ENCODE data around the gene CD276.
A peak's percentile ranks its signal among the peaks of the same experiment; 100 is the strongest.

Gene CD276

DNA sequence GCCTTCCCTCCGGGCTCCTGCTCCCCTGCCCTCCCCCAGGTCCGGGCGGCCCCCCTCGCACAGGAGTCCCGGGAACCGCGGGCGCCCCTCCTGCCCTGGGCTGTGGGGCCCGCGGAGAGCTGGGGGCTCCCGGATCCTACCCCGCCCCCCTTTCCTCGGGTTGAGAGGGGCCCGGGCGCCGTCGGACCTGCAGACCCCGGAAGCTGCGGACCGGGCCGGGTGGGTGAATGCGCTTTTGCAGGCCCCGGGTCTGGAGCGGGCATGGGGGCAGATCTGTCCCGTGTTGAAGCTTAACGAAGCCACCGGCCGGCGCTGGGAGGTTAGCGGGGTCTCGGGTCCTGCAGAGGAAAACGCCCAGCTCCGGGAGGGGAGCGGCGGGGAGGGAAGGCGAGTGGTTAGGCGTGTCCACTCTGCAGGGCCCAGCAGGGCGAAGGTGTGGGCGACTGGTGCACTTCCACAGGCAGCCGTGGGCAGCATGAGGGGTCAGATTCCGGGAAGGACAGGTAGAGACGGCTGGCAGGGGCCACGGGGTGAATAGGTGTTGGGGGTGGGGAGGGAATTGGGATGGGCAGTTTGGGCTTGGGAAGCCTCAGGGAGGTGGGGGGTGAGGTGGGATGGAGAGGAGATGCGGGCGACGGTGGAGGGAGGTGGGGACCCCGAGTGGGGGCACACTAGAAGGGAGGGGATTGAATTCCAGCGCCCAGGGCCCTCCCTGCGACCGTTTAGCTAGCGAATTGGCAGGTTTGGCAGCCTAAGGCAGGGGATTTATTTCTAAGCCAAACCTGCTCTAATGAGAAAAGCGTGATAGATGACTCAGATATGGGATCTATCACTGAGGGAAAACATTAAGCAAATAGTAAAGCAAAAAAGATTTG is 635 bp downstream of the CD276 start:
- no peaks in the 10 kb centered on the region for H3K27me3 ChIP-seq (ENCODE audit: control insufficient read depth, insufficient read depth, low read length)
- peak overlapping the region; percentile 90; the same call in 1 of the 2 replicates for H3K27ac ChIP-seq (ENCODE audit: low read depth, low read length)
- H3K9me3 ChIP-seq (ENCODE audit: control insufficient read depth, insufficient read depth, low read depth, low read length) = no peaks in the 10 kb centered on the region
- H3K9ac ChIP-seq (ENCODE audit: low read length) = peak overlapping the region; percentile 83
- H3K36me3 ChIP-seq (ENCODE audit: control insufficient read depth, insufficient read depth, low read length) = no peaks in the 10 kb centered on the region
- peak overlapping the region; percentile 92 for H3K4me3 ChIP-seq (ENCODE audit: low read depth, low read length)
- peaks cover 29% of the 10 kb centered on the region for H3K4me1 ChIP-seq (ENCODE audit: control insufficient read depth, insufficient read depth, low read length)

DNA sequence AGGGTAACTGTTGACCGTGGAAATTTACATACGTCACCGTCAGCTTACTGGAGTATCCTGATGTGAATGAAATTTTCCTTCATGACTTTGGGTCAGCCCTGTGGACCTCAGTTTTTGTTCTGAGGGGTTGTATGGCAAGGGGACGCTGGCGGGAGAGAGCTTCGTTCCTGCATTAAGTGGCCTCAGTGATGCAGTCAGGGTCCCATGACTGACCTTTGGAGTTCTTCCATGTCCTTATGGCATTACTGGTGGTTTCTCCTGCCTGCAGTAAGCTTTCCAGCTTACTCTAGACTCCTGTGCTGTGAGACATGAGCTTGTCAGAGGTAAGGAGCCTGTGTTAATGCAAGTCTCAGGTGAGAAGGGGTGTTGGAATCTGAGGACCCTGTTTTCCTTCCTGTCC is 1.8 kb downstream of the CD276 start:
- no peaks in the 10 kb centered on the region for H3K27me3 ChIP-seq (ENCODE audit: control insufficient read depth, insufficient read depth, low read length)
- H3K4me3 ChIP-seq (ENCODE audit: low read depth, low read length) = peak overlapping the region; percentile 92; the same call in 1 of the 2 replicates
- no peaks in the 10 kb centered on the region for H3K9me3 ChIP-seq (ENCODE audit: control insufficient read depth, insufficient read depth, low read depth, low read length)
- no peaks in the 10 kb centered on the region for H3K36me3 ChIP-seq (ENCODE audit: control insufficient read depth, insufficient read depth, low read length)
- H3K9ac ChIP-seq (ENCODE audit: low read length) = no peak overlapping the region
- H3K27ac ChIP-seq (ENCODE audit: low read depth, low read length) = no peak overlapping the region
- peaks cover 29% of the 10 kb centered on the region for H3K4me1 ChIP-seq (ENCODE audit: control insufficient read depth, insufficient read depth, low read length)

DNA sequence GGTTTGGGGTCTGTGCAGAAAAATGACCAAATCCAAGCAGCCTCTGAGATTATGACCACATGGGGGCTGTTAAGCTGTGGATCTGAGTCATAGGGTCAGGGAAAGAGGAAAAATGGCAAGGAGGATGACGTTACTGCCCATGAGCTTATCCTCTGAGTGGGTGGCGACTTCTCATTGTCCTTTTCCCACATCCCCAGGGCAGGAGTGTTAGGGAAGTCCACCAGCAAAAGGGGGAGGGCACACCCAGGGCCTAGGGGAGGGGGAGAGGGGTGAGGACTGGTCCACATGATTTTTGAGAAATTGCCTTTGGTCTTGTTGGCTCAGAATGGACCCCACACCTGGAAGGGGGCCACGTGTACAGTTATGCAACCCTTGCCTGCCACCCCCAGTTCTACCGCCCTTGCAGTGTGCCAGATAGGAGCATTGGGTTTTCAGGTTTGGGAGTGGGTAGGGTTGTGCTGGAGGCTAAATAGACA is 2.6 kb downstream of the CD276 start:
- Histone ChIP-seq H3K9me3 (ENCODE audit: control insufficient read depth, insufficient read depth, low read depth, low read length) (no peaks in the 10 kb centered on the region), H3K4me3 (ENCODE audit: low read depth, low read length) (no peak overlapping the region), H3K4me1 (ENCODE audit: control insufficient read depth, insufficient read depth, low read length) (peaks cover 32% of the 10 kb centered on the region), H3K36me3 (ENCODE audit: control insufficient read depth, insufficient read depth, low read length) (no peaks in the 10 kb centered on the region), H3K27ac (ENCODE audit: low read depth, low read length) (no peak overlapping the region), H3K27me3 (ENCODE audit: control insufficient read depth, insufficient read depth, low read length) (no peaks in the 10 kb centered on the region), H3K9ac (ENCODE audit: low read length) (no peak overlapping the region)

DNA sequence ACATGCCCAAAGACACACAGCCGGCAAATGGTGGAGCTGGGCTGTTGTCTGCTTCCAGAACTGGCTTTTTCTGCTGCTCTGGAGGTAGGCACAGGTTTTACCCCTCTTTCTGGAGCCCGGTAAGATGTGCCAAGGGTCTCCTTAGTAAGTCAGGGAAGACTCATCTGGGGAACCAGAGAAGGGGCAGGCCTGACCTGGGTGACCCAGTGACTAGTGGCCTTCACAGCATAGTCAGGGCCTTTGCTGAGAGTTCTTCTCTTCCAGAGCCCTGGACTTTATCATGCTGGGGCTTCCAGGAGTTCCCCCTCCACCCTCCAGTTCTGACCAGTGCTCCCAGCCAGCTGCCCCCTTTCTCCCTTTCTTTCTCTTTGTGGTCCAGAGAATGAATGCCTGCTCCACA is 3.2 kb downstream of the CD276 start:
- H3K4me1 ChIP-seq (ENCODE audit: control insufficient read depth, insufficient read depth, low read length) = peaks cover 34% of the 10 kb centered on the region
- no peaks in the 10 kb centered on the region for H3K36me3 ChIP-seq (ENCODE audit: control insufficient read depth, insufficient read depth, low read length)
- no peak overlapping the region for H3K4me3 ChIP-seq (ENCODE audit: low read depth, low read length)
- no peaks in the 10 kb centered on the region for H3K9me3 ChIP-seq (ENCODE audit: control insufficient read depth, insufficient read depth, low read depth, low read length)
- no peak overlapping the region for H3K27ac ChIP-seq (ENCODE audit: low read depth, low read length)
- H3K27me3 ChIP-seq (ENCODE audit: control insufficient read depth, insufficient read depth, low read length) = no peaks in the 10 kb centered on the region
- no peak overlapping the region for H3K9ac ChIP-seq (ENCODE audit: low read length)

DNA sequence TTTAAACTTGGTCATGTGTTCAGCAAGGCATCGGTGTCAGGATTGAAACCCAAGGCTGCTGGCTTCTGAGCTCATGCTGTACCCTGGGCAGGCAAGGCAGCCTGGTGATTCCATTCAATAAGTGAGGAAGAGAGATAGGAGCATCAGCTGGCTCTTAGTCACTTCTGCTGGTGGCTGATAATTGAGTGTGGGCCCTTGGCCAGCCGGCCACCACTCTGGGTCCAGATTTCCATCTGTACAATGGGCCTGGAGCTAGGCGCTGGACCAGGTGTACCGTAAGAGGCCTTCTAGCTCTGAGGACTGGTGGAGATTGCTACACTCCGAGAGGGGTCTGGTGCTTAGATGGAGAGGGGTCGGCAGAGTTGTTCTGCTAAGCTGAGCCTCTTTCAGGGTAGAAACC is 4.3 kb downstream of the CD276 start:
- no peak overlapping the region for H3K27ac ChIP-seq (ENCODE audit: low read depth, low read length)
- no peaks in the 10 kb centered on the region for H3K36me3 ChIP-seq (ENCODE audit: control insufficient read depth, insufficient read depth, low read length)
- peaks cover 36% of the 10 kb centered on the region for H3K4me1 ChIP-seq (ENCODE audit: control insufficient read depth, insufficient read depth, low read length)
- H3K9ac ChIP-seq (ENCODE audit: low read length) = no peak overlapping the region
- no peaks in the 10 kb centered on the region for H3K27me3 ChIP-seq (ENCODE audit: control insufficient read depth, insufficient read depth, low read length)
- H3K4me3 ChIP-seq (ENCODE audit: low read depth, low read length) = no peak overlapping the region
- no peaks in the 10 kb centered on the region for H3K9me3 ChIP-seq (ENCODE audit: control insufficient read depth, insufficient read depth, low read depth, low read length)

DNA sequence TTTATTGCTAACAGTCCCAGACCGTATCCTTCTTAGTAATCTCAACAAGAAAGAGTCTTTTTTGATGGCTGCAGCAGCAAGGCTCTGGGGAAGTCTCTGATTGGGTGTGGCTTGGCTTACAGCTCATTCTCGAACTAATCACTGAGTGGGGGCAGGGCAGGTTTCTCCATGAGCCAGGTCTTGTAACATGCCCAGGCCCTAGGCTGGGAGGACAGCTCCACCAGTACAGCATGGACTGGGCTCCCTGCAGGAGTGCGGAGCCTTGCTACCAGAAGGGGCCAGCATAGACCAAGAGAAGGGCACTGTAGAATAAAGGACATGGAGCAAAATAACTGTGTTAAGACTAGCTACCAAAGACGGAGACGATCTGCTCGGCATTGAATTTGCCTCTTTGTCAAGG is 7.2 kb downstream of the CD276 start:
- Histone ChIP-seq H3K4me1 (ENCODE audit: control insufficient read depth, insufficient read depth, low read length) (peaks cover 48% of the 10 kb centered on the region), H3K27me3 (ENCODE audit: control insufficient read depth, insufficient read depth, low read length) (no peaks in the 10 kb centered on the region), H3K36me3 (ENCODE audit: control insufficient read depth, insufficient read depth, low read length) (no peaks in the 10 kb centered on the region), H3K27ac (ENCODE audit: low read depth, low read length) (no peak overlapping the region), H3K4me3 (ENCODE audit: low read depth, low read length) (no peak overlapping the region), H3K9ac (ENCODE audit: low read length) (no peak overlapping the region), H3K9me3 (ENCODE audit: control insufficient read depth, insufficient read depth, low read depth, low read length) (no peaks in the 10 kb centered on the region)

DNA sequence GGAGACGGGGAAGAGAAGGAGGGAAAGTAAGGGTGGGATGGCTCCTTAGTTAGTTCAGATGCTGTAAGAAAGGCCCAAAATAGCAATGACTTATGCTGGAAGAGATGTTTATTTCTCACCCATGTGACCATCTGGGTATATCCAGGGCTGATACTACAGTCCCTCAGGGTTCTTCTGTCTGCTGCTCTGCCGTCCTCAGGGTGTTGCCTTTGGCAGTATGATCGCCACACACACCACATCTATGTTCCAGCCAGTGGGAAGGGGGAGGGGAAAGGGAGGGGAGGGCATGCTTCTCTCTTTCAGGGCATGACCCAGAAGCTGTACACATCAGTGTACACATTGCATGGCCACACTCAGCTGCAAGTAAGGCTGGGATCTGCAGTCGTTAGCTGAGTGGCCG is 10.2 kb downstream of the CD276 start:
- H3K4me3 ChIP-seq (ENCODE audit: low read depth, low read length) = no peak overlapping the region
- H3K27me3 ChIP-seq (ENCODE audit: control insufficient read depth, insufficient read depth, low read length) = no peaks in the 10 kb centered on the region
- 0 out of 2 replicates have a peak, but pooled peaks cover 3% of the 10 kb centered on the region for H3K36me3 ChIP-seq (ENCODE audit: control insufficient read depth, insufficient read depth, low read length)
- H3K4me1 ChIP-seq (ENCODE audit: control insufficient read depth, insufficient read depth, low read length) = peaks cover 46% of the 10 kb centered on the region
- H3K9ac ChIP-seq (ENCODE audit: low read length) = no peak overlapping the region
- no peak overlapping the region for H3K27ac ChIP-seq (ENCODE audit: low read depth, low read length)
- no peaks in the 10 kb centered on the region for H3K9me3 ChIP-seq (ENCODE audit: control insufficient read depth, insufficient read depth, low read depth, low read length)

DNA sequence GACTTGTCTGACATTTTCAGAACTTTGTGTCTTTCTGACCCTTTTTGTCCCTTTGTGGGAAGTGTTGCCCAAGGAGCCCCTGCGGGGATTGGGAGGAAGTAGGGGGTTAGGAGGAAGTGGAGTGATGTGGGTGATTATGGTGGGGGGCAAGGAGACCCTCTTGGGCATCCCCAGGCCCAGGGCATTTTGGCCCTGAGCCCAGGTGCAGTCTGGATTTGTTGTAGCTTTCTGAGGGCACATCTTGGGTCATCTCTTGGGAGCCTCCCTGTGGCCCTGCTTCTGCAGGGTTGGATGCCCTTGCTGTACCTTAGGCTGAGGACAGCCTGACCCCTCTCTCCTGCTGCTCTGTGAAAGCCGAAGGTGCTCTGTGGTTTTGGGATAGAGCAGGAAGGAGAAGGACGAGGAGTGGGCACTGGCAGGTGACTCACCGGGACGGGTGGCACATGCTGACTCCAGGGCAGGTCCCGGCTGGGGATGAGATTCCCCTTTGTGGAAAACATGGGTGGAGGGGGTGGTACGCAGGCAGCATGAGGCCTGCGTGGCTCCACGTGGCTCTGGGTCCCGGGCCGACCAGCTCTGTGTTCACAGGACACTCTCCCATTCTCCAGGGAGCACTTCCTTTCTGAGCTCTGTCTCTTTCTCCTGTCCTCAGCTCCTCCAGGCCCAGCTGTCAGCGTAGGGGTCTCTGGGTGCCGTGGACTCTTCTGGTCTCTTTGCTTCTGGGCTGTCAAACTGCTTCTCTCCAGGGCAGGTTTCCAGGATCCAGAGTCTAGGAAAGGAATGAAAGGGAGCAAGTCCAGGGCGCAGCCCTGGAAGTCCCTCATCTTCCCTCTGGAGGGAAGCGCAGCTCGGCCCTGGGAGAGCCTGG is 11.8 kb downstream of the CD276 start:
- Histone ChIP-seq H3K4me3 (ENCODE audit: low read depth, low read length) (no peak overlapping the region), H3K9ac (ENCODE audit: low read length) (no peak overlapping the region), H3K36me3 (ENCODE audit: control insufficient read depth, insufficient read depth, low read length) (0 out of 2 replicates have a peak, but pooled peaks cover 3% of the 10 kb centered on the region), H3K27ac (ENCODE audit: low read depth, low read length) (no peak overlapping the region), H3K9me3 (ENCODE audit: control insufficient read depth, insufficient read depth, low read depth, low read length) (no peaks in the 10 kb centered on the region), H3K4me1 (ENCODE audit: control insufficient read depth, insufficient read depth, low read length) (peaks cover 49% of the 10 kb centered on the region), H3K27me3 (ENCODE audit: control insufficient read depth, insufficient read depth, low read length) (no peaks in the 10 kb centered on the region)

DNA sequence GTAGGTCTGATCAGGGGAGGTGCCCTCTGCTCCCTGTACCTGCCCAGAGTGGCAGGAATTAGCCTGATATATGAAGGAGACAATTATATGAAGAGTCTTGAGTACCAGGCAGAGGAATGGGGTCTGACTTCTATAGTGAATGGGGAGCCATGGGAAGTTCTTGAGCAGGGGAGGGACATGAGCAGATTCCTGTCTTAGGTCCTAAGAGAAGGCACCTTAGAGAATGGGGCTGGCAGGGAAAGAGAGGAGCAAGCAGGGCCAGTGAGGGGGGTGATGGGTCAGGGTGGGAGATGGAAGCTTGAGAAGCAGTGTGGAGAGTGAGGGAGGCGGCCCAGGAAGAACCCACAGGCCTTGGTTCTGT is 12.4 kb downstream of the CD276 start:
- H3K27me3 ChIP-seq (ENCODE audit: control insufficient read depth, insufficient read depth, low read length) = no peaks in the 10 kb centered on the region
- H3K4me3 ChIP-seq (ENCODE audit: low read depth, low read length) = no peak overlapping the region
- peaks cover 43% of the 10 kb centered on the region for H3K4me1 ChIP-seq (ENCODE audit: control insufficient read depth, insufficient read depth, low read length)
- H3K27ac ChIP-seq (ENCODE audit: low read depth, low read length) = no peak overlapping the region
- H3K9me3 ChIP-seq (ENCODE audit: control insufficient read depth, insufficient read depth, low read depth, low read length) = no peaks in the 10 kb centered on the region
- H3K9ac ChIP-seq (ENCODE audit: low read length) = peak overlapping the region; percentile 3
- H3K36me3 ChIP-seq (ENCODE audit: control insufficient read depth, insufficient read depth, low read length) = 0 out of 2 replicates have a peak, but pooled peaks cover 3% of the 10 kb centered on the region

DNA sequence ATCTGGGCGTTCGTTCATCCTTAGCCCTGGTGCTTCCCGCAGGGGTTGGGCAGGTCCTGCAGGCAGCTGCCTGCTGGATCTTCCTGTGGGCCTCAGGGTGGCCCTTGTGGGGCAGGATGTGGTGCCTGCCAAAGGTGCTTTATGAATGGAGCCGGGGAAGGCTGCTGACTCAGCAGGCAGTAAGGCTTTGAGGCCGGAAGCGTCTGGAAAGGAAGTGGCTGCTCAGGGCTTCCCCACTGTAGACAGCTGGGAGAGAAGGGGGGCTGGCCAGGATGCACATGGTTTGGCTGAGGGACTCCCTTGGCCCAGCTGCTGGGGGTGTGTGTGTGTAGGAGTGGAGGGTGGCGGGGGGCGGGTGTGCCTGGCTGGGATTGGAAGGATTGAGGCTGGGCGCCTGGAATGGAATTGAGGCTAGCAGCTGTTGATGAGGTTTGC is 12.9 kb downstream of the CD276 start:
- no peak overlapping the region for H3K27ac ChIP-seq (ENCODE audit: low read depth, low read length)
- peaks cover 39% of the 10 kb centered on the region for H3K4me1 ChIP-seq (ENCODE audit: control insufficient read depth, insufficient read depth, low read length)

More for the DNA sequence above, 12.9 kb downstream of the CD276 start:
- H3K9me3 ChIP-seq (ENCODE audit: control insufficient read depth, insufficient read depth, low read depth, low read length) = no peaks in the 10 kb centered on the region
- H3K36me3 ChIP-seq (ENCODE audit: control insufficient read depth, insufficient read depth, low read length) = 0 out of 2 replicates have a peak, but pooled peaks cover 3% of the 10 kb centered on the region
- peak overlapping the region; percentile 3 for H3K9ac ChIP-seq (ENCODE audit: low read length)
- H3K27me3 ChIP-seq (ENCODE audit: control insufficient read depth, insufficient read depth, low read length) = no peaks in the 10 kb centered on the region
- H3K4me3 ChIP-seq (ENCODE audit: low read depth, low read length) = no peak overlapping the region
